Head of caudate nucleus (tissue), 42 donors: Measurements from ENCODE around the gene COX4I2.
A peak's percentile ranks its signal among the peaks of the same experiment; 100 is the strongest.
"Not testable (repeated sequence)": the region's sequence is repeated elsewhere in the genome, so short reads cannot be mapped to it uniquely, and the experiment has no call there.

Source experiments
- DNase-seq, 42 donors: peaks; one replicate each; pipeline versions ENCODE4 v3.0.0 to v3.0.0-alpha.2; 2020 to 2021; ENCODE audit warnings: mixed read lengths in 7 of 42
- intact Hi-C: fragments of 100-400 bp; cut with DNase I; formaldehyde crosslinking; loops from one replicate; pipeline ENCODE4 v1.15.0; 2022

COX4I2 gene

GRCh38 chr20:31605902-31606803, 31.6 kb upstream of the COX4I2 start:
- intact Hi-C loops, result no loop called here
- peak in 11 of 42 donors; percentile 10 to 50 (median 27) for DNase-seq

- intact Hi-C loops, result no loop called here
- DNase-seq, result peak in 1 of 42 donors; percentile 16
These were observed 30.7 kb upstream of the COX4I2 start for GRCh38 chr20:31606804-31607639.

GRCh38 chr20:31607640-31608250, 30.0 kb upstream of the COX4I2 start:
- no peak for DNase-seq
- intact Hi-C loops, result no loop called here

GRCh38 chr20:31608251-31608945, 29.3 kb upstream of the COX4I2 start:
- intact Hi-C loops, result no loop called here
- DNase-seq, result peak in 38 of 42 donors; percentile 22 to 71 (median 44)

- not testable (repeated sequence) for DNase-seq
- intact Hi-C loops, result loop anchor here (2.0 kb wide), 2 partner anchors 43 to 51 kb away; no protein-coding TSS in a partner anchor
These were observed 25.5 kb upstream of the COX4I2 start for GRCh38 chr20:31612271-31612640.

- intact Hi-C loops, result no loop called here
- no peak for DNase-seq
These were observed 22.3 kb upstream of the COX4I2 start for GRCh38 chr20:31615416-31615815.

- intact Hi-C loops, result no loop called here
These were observed 20.1 kb upstream of the COX4I2 start for GRCh38 chr20:31617432-31618104.

GRCh38 chr20:31620246-31620645, 17.5 kb upstream of the COX4I2 start:
- intact Hi-C loops, result no loop called here
- no peak for DNase-seq

More at GRCh38 chr20:31617432-31618104, 20.1 kb upstream of the COX4I2 start:
- no peak for DNase-seq

- DNase-seq, intact Hi-C loops: not testable (repeated sequence)
These were observed 14.6 kb upstream of the COX4I2 start for GRCh38 chr20:31623123-31623505.

- intact Hi-C loops, DNase-seq: not testable (repeated sequence)
These were observed 11.2 kb upstream of the COX4I2 start for GRCh38 chr20:31626534-31626933.

GRCh38 chr20:31628057-31628456, 9.7 kb upstream of the COX4I2 start:
- intact Hi-C loops, result not testable (repeated sequence)

GRCh38 chr20:31630187-31630790, 7.4 kb upstream of the COX4I2 start:
- intact Hi-C loops, result no loop called here
- DNase-seq, result no peak

More at GRCh38 chr20:31628057-31628456, 9.7 kb upstream of the COX4I2 start:
- DNase-seq, result not testable (repeated sequence)

- intact Hi-C loops, result no loop called here
- no peak for DNase-seq
These were observed 5.0 kb upstream of the COX4I2 start for GRCh38 chr20:31632548-31633338.

- intact Hi-C loops, result no loop called here
- no peak for DNase-seq
These were observed 4.3 kb upstream of the COX4I2 start for GRCh38 chr20:31633339-31633914.

GRCh38 chr20:31638317-31638716, 605 bp downstream of the COX4I2 start:
- no peak for DNase-seq
- intact Hi-C loops, result no loop called here

GRCh38 chr20:31638816-31639215, 1.1 kb downstream of the COX4I2 start:
- intact Hi-C loops, result no loop called here
- DNase-seq, result peak in 9 of 42 donors; percentile 12 to 56 (median 28)

GRCh38 chr20:31640259-31640658, 2.5 kb downstream of the COX4I2 start:
- intact Hi-C loops, result no loop called here
- DNase-seq, result no peak
